A549 (cell line): ENCODE data around the gene TACC2.

Experiments used
- BHLHE40 ChIP-seq: IDR thresholded peaks from 2 replicates; pipeline ENCODE4 v1.6.1; 2012; ENCODE audit warnings: low read depth, low read length, inconsistent platforms
- CHD4 ChIP-seq: fragments of 200-600 bp; sonication (generic); IDR thresholded peaks from 2 replicates; pipeline ENCODE4 v1.6.1; 2016; ENCODE audit warnings: antibody characterized with exemption, mild to moderate bottlenecking, borderline replicate concordance
- CTCF ChIP-seq: fragments of >200 bp; sonication (Bioruptor Twin); formaldehyde crosslinking; IDR thresholded peaks from 3 replicates; pipeline ENCODE4 v1.5.1; 2016
- FOSL2 ChIP-seq, 2 experiments: fragments of 450-650 bp in 1 of 2; fragments of >200 bp in 1 of 2; sonication (Bioruptor Twin) in 1 of 2; formaldehyde crosslinking; IDR thresholded peaks; 2 replicates each; pipeline versions ENCODE4 v1.5.0 to v1.6.1; 2016 to 2020; ENCODE audit warnings: mild to moderate bottlenecking in 1 of 2, moderate library complexity in 1 of 2
- JUN ChIP-seq, 2 experiments: fragments of >200 bp; sonication (Bioruptor Twin); formaldehyde crosslinking; IDR thresholded peaks; 2 replicates in 1 of 2; 3 replicates in 1 of 2; pipeline ENCODE4 v1.6.1; 2016 to 2017
- MAFK ChIP-seq: fragments of 450-650 bp; IDR thresholded peaks from 2 replicates; pipeline ENCODE4 v1.6.1; 2014; ENCODE audit not compliant: partially characterized antibody
- MAX ChIP-seq: IDR thresholded peaks from 2 replicates; pipeline ENCODE4 v1.6.1; 2012
- NFE2L2 ChIP-seq: fragments of 150-350 bp; conservative IDR thresholded peaks from 2 replicates; pipeline ENCODE4 v1.6.1; 2014; ENCODE audit warnings: low read length
- POLR2A ChIP-seq: IDR thresholded peaks from 2 replicates; pipeline ENCODE4 v1.6.1; 2012; ENCODE audit warnings: mild to moderate bottlenecking, low read length
- SMC3 ChIP-seq: fragments of >200 bp; sonication (Bioruptor Twin); formaldehyde crosslinking; IDR thresholded peaks from 3 replicates; pipeline ENCODE4 v1.6.1; 2018; ENCODE audit warnings: inconsistent platforms
- TFCP2L1 ChIP-seq: fragments of 250-450 bp; sonication (Bioruptor Pico); IDR thresholded peaks from 2 replicates; pipeline ENCODE4 v1.5.0; 2021; ENCODE audit warnings: mild to moderate bottlenecking
- TF ChIP-seq, protein P1 (sequence below): fragments of 200-600 bp; sonication (generic); IDR thresholded peaks from 2 replicates; pipeline ENCODE4 v1.6.1; 2016; ENCODE audit warnings: antibody characterized with exemption, mild to moderate bottlenecking, moderate library complexity
- TF ChIP-seq, protein P2 (sequence below): fragments of 450-650 bp; IDR thresholded peaks from 2 replicates; pipeline ENCODE4 v1.6.1; 2014; ENCODE audit warnings: antibody characterized with exemption
- TF ChIP-seq, protein P3 (sequence below): fragments of 250-450 bp; sonication (Bioruptor Pico); IDR thresholded peaks from 2 replicates; pipeline ENCODE4 v1.5.0; 2021; ENCODE audit warnings: mild to moderate bottlenecking, moderate library complexity, borderline replicate concordance

GRCh38 chr10:122290833-122291532 is 302.0 kb downstream of the TACC2 start:
- TF ChIP-seq JUN (IDR thresholded peaks at IDR 0.05) (no peak), SMC3 (no peak), CTCF (no peak), MAFK (no peak), FOSL2 (IDR thresholded peaks at IDR 0.05) (no peak), FOSL2 (CRISPR knock-in tag; IDR thresholded peaks at IDR 0.05) (no peak), TFCP2L1 (CRISPR knock-in tag) (no peak), CHD4 (no peak), NFE2L2 (no peak), MAX (no peak), POLR2A (no peak), BHLHE40 (no peak)
- TF ChIP-seq, protein P1, sequence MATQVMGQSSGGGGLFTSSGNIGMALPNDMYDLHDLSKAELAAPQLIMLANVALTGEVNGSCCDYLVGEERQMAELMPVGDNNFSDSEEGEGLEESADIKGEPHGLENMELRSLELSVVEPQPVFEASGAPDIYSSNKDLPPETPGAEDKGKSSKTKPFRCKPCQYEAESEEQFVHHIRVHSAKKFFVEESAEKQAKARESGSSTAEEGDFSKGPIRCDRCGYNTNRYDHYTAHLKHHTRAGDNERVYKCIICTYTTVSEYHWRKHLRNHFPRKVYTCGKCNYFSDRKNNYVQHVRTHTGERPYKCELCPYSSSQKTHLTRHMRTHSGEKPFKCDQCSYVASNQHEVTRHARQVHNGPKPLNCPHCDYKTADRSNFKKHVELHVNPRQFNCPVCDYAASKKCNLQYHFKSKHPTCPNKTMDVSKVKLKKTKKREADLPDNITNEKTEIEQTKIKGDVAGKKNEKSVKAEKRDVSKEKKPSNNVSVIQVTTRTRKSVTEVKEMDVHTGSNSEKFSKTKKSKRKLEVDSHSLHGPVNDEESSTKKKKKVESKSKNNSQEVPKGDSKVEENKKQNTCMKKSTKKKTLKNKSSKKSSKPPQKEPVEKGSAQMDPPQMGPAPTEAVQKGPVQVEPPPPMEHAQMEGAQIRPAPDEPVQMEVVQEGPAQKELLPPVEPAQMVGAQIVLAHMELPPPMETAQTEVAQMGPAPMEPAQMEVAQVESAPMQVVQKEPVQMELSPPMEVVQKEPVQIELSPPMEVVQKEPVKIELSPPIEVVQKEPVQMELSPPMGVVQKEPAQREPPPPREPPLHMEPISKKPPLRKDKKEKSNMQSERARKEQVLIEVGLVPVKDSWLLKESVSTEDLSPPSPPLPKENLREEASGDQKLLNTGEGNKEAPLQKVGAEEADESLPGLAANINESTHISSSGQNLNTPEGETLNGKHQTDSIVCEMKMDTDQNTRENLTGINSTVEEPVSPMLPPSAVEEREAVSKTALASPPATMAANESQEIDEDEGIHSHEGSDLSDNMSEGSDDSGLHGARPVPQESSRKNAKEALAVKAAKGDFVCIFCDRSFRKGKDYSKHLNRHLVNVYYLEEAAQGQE: no peak
- TF ChIP-seq, protein P2, sequence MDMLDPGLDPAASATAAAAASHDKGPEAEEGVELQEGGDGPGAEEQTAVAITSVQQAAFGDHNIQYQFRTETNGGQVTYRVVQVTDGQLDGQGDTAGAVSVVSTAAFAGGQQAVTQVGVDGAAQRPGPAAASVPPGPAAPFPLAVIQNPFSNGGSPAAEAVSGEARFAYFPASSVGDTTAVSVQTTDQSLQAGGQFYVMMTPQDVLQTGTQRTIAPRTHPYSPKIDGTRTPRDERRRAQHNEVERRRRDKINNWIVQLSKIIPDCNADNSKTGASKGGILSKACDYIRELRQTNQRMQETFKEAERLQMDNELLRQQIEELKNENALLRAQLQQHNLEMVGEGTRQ: no peak
- TF ChIP-seq, protein P3, sequence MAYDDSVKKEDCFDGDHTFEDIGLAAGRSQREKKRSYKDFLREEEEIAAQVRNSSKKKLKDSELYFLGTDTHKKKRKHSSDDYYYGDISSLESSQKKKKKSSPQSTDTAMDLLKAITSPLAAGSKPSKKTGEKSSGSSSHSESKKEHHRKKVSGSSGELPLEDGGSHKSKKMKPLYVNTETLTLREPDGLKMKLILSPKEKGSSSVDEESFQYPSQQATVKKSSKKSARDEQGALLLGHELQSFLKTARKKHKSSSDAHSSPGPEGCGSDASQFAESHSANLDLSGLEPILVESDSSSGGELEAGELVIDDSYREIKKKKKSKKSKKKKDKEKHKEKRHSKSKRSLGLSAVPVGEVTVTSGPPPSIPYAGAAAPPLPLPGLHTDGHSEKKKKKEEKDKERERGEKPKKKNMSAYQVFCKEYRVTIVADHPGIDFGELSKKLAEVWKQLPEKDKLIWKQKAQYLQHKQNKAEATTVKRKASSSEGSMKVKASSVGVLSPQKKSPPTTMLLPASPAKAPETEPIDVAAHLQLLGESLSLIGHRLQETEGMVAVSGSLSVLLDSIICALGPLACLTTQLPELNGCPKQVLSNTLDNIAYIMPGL (CRISPR knock-in tag): no peak
